HG03558 (cell line): Measurements from ENCODE around the gene ATP1A2.
"Not testable (repeated sequence)": the region's sequence is repeated elsewhere in the genome, so short reads cannot be mapped to it uniquely, and the experiment has no call there.

Experiments
- ATAC-seq: cut with Tn5 transposase; IDR thresholded peaks from one replicate; pipeline ENCODE4 v1.9.1; 2021; ENCODE audit warnings: moderate number of reproducible peaks; ENCODE audit not compliant: unreplicated experiment; ENCODE audit errors: extremely low read depth

The ATP1A2 gene

DNA sequence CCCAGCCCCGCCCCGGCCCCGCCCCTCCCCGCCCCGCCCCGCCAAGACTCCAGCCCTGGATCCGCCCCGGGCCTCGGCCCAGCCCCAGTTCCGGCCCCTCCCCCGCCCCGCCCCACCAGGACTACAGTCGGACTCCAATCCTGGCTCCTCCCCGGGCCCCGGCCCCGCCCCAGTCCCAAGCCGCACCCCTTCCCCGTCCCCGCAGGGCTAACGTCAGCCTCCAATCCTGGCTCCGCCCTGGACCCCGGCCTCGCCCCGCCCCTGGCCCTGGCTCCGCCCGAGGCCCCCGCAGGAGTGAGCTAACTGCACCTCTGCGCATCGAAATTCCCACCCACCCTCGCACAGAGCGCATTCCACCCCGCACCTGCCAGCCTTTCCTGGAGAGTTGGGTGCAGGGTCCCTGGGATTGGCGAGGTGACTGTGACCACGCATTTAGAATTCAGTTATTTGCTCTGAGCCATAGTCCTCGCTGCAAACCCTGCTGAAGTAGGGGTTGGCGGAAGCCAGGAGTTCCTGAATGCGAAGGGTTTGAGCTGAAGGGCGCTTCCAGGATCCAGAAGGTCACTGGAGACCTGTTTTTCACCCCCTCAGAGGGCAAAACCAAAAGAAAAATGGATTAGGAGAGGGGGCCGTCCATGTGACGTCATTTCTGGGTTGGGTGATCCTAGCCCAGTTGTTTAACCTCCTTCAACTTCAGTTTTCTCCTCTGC, 16.6 kb upstream of the ATP1A2 start:
- ATAC-seq, result peak; percentile 67

GRCh38 chr1:160099716-160100375, 15.7 kb upstream of the ATP1A2 start:
- no peak for ATAC-seq

DNA sequence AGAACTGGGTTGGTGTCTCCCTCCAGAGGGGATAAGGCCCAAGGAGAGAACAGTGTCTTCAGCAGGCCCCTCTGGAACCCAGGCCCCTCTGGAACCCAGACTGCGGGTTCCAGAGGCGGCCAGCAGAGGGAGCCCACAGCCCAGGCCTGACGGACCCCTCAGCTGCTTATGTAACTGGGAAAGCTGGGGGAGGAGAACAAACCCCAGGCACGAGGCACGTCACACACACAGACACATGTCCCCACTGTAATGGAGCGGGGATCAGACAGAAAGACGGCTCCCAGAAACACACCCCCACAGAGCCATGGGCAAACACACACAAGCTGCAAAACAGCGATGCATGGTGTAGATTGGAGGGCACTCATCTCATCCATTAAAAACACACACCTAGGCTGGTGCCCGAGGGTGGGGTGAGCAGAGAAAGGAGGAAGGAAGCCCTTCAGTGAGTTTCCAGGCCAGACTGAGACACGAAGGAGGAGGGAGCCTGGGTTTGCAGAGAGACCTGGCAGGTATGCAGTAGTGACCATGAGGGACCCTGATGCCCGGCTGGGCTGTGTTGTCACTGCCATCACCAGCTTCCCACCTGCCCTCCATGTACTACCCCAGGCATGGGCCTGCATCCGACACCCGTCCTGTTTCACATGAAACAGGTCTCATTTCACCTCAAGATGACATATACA, 14.4 kb upstream of the ATP1A2 start:
- ATAC-seq, result no peak

GRCh38 chr1:160101717-160102522, 13.6 kb upstream of the ATP1A2 start:
- no peak for ATAC-seq

DNA sequence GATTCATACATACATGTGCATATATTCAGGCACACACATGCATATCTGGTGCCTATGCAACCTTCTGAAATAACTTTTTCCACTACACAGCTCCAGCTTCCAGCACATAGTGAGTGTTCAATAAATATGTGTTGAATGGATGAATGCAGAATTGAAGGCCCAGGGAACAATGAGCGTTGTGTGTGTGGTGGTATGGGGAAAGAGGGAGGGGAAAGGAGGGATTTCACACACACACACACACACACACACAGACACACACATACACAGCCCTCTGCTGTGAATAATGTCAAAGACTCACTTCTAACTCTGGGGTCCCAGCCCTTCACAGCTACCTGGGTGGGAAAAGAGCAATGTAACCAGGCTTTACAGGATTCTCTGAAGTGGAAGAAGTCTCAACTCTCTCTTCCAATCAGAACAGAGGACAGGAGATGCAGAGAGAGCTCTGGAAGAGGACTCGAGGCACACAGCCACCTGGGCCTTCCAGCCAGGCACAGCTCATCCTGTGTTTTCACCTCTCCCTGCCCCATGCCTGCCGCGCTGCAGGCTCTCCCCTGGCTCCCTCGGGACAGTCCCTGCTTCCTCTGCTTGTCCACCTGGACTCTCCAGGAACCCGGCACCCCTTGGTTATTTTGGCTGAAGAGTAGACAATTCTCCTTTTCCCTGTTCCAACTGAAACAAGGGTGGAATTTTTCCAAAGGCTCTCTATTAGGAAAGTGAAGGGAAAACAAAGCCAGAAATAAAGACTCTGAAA, 11.7 kb upstream of the ATP1A2 start:
- no peak for ATAC-seq

GRCh38 chr1:160104486-160104885, 11.1 kb upstream of the ATP1A2 start:
- no peak for ATAC-seq

- ATAC-seq, result no peak
These were observed 10.4 kb upstream of the ATP1A2 start for GRCh38 chr1:160105155-160105554.

DNA sequence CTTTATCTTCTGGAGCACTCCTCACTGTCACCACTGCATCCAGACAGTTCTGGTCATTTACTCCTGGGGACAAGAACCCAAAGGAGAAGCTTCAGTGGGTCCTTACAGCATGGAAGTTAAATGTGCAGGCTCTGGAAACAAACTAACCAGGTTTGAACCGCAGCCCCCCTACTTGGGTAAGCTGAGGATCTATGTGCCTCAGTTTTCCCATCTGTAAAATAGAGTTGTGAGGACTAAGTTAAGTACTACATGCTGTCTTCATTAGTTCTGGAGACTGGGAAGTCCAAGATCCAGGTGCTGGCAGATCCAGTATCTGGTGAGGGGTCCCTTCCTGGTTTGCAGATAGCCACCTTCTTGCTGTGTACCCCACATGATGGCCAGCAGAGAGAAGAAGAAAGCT, 8.0 kb upstream of the ATP1A2 start:
- no peak for ATAC-seq

DNA sequence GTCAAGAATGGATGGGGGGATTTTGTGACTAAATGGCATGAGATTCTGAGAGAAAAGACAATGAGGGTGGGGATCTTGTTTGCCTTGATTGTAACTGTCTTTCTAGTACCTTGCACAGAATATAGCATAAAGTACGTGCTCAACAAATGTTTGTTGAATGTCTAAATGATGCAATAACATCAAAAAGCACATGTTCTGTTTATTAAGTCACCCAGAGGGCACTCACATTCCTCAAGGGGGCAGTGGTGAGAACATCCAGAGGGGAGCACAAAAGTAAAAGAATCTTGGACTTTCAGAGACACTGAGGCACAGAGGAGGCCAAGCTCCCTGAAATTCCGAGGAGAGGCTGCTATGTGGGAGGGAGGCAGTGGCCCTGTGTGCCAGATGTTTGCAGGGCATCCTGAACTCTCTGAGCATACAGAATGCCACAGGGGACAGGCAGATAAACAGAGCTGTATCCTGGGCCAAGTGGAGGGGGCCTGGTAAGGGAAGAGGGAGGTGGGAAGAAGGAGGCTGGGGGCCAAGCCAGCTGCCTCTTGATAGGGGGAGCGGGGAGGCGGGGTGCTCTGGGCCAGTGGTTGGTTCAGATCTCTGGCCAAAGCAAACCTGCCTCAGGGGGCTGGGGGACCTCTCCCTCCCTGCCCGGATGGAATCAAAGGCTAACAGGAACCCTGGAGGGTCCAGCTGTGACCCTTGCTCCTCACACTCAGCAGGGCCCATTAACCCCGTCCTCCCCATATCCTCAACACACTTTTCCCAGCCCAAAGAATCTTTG, 6.5 kb upstream of the ATP1A2 start:
- no peak for ATAC-seq

GRCh38 chr1:160109686-160110085, 5.9 kb upstream of the ATP1A2 start:
- no peak for ATAC-seq

DNA sequence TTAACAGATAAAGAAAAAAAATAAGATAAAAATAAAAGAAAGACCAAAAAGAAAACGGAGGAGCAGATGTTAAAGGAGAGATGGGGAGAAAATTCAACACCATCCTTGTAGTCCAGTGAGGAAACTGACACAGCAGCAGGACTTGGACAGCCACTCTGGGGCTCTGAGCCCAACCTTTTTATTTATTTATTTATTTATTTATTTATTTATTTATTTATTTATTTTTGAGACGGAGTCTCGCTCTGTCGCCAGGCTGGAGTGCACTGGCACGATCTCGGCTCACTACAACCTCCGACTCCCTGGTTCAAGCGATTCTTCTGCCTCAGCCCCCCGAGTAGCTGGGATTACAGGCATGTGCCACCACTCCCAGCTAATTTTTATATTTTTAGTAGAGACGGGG, 4.1 kb upstream of the ATP1A2 start:
- ATAC-seq, result not testable (repeated sequence)

- no peak for ATAC-seq
These were observed 3.2 kb upstream of the ATP1A2 start for GRCh38 chr1:160112357-160112756.

GRCh38 chr1:160113407-160113806, 2.2 kb upstream of the ATP1A2 start:
- no peak for ATAC-seq

DNA sequence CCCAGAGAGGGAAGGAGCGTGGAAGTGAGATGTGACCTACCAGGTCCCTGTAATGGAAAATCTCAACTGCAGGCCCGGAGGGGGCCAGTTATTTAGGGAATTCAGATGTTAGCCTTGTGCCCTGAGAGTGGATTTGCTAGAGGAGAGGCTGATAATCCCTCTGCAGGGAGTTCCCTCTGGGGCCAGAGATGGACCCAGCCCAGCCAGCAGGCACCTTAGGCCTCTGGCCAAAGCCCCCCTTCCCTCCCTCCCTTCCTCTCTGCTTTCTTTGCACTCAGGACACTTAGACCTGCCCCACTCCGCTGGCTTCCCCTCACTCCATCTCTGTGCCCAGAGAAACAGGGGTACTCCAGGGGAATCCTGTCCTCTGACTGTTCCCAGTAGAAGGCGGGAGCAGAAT, 1.5 kb upstream of the ATP1A2 start:
- ATAC-seq, result no peak

DNA sequence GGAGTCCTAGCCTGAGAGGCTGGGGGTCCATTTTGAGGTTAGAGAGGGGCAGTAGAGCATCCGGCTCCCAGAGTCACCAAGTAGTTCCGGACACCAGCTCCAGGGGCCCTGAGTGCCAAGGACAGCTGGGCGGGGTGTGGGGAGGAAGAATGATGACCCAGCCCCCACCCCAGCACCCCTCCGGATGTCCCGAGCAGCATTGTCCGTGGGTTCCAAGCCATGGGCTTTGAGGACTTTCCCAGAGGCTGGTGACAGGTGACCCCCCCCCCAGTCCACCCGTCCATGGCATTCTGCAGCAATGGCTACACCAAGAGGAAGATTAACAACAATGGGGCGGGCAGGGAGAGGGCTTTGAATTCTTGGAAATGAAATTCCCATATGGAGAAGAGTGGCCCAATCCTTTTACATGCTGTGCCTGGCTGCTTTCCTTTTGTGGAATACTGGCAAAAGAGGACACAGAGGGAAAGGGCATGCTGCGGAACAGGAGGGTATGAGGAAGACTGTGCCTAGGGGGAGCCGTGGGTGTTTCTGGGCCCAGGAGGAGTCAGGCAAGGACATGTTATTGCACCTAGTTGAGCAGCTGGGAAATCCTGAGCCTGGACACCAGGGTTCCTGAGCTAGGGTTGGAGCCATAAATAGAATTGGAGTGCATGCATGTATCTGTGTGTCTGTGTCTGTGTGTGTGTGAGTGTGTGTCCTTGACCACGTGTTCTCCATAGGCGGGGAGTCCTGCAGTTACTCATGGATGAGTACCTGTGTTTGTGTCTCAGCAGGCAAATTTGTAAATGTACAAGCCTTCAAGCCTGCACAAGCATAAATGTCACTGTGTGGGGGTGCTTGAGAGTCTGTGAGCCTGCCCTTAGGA, 956 bp downstream of the ATP1A2 start:
- no peak for ATAC-seq

DNA sequence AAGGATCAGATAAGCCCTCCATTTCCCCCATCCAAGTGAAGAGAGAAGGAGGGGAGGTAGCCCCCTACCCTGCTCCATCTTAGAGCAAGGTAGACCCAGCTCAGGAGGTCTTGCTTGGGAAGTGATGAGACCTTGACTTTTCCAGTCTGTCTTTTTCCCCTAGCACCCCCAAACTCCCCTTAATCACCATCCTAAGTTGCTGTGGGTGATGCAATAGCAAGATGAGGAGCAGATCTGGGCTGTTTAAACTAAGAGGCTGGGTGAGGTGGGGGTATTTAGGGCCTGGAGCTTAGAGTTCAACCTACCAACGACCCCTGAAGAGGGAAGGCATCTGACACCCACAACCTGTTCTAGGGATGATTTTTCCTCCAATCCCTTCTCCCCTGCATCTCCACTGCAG, 1.7 kb downstream of the ATP1A2 start:
- ATAC-seq, result no peak

DNA sequence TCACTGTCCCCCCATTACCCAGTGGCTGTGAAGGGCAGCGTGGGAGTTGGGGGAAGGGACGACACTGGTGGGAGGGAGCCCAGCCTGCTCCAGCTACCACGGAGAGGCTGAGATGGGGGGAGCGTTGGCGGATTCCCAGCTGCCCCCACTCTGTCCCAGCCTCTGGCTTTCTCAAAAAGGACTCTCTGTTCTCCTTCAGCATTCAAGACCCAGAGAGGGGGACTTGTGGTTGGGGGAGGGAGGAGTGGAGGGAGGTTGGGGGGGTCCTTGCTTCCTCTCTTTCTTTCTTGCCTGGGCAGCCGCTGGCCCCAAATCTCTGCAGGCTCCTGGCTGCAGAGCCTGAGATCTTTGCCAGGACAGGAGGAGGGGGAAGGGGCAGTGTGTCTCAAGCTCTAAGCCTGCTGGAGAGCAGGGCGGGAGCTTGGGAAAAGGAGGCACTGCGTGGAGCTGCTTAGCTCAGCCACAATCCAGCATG, 2.2 kb downstream of the ATP1A2 start:
- no peak for ATAC-seq

- no peak for ATAC-seq
These were observed 3.4 kb downstream of the ATP1A2 start for GRCh38 chr1:160118928-160119327.
